Heart left ventricle (tissue), 16 donors: ENCODE measurements around the gene GRIN2A. TPM values are rescaled to one million over a fixed set of nuclear protein-coding genes. Genes with fewer than 3 reads are reported as not detected.

Experiments used
- ATAC-seq, 4 donors: fragments of 200-7000 bp; cut with Tn5 transposase; one replicate each; pipeline ENCODE4 v1.9.1; 2020 to 2022; ENCODE audit warnings: moderate library complexity in 4 of 4, mild to moderate bottlenecking in 3 of 4, moderate number of reproducible peaks in 1 of 4
- DNase-seq, 5 donors: peaks; one replicate each; pipeline ENCODE4 v3.0.0-alpha.2; 2020
- H3K27ac ChIP-seq, 12 donors: fragments of 200-600 bp; sonication (generic) in 4 of 12; one replicate each; pipeline versions ENCODE4 v1.5.0 to v1.8.0; 2016 to 2022; ENCODE audit warnings: mild to moderate bottlenecking in 2 of 12
- H3K27me3 ChIP-seq, 9 donors: fragments of 200-600 bp; sonication (generic) in 2 of 9; one replicate each; pipeline versions ENCODE4 v1.5.1 to v1.8.0; 2016 to 2022; ENCODE audit warnings: mild to moderate bottlenecking in 3 of 9
- H3K36me3 ChIP-seq, 9 donors: fragments of 200-600 bp; sonication (generic) in 2 of 9; one replicate each; pipeline versions ENCODE4 v1.5.0 to v1.8.0; 2018 to 2022; ENCODE audit warnings: mild to moderate bottlenecking in 2 of 9
- H3K4me1 ChIP-seq, 12 donors: fragments of 200-600 bp; sonication (generic) in 4 of 12; one replicate each; pipeline versions ENCODE4 v1.5.0 to v1.8.0; 2016 to 2022; ENCODE audit warnings: mild to moderate bottlenecking in 3 of 12
- H3K4me3 ChIP-seq, 12 donors: fragments of 200-600 bp; sonication (generic) in 4 of 12; one replicate each; pipeline versions ENCODE4 v1.5.0 to v1.8.0; 2017 to 2022; ENCODE audit warnings: mild to moderate bottlenecking in 9 of 12, moderate library complexity in 4 of 12
- H3K9me3 ChIP-seq, 12 donors: fragments of 200-600 bp; sonication (generic) in 4 of 12; one replicate each; pipeline versions ENCODE4 v1.5.0 to v1.8.0; 2016 to 2022; ENCODE audit warnings: mild to moderate bottlenecking in 1 of 12
- CTCF ChIP-seq, 12 donors: fragments of 200-600 bp; sonication (generic) in 4 of 12; IDR thresholded peaks; one replicate each; pipeline versions ENCODE4 v1.5.0 to v1.8.0; 2018 to 2022; ENCODE audit warnings: antibody characterized with exemption in 12 of 12, mild to moderate bottlenecking in 5 of 12
- POLR2A ChIP-seq, 2 donors: fragments of 450-650 bp; IDR thresholded peaks; one replicate each; pipeline ENCODE4 v1.6.1; 2017; ENCODE audit warnings: antibody characterized with exemption in 2 of 2, mild to moderate bottlenecking in 2 of 2, moderate library complexity in 2 of 2
- WGBS, 4 donors: extraction: QIAGEN DNeasy Blood & Tissue Kit in 2 of 4; methylation state at CpG; one replicate each; pipeline versions ENCODE4 v1.1.5 to v1.1.7; 2013 to 2018; 5-methylcytosine and 5-hydroxymethylcytosine counted together
- intact Hi-C, 10 donors: fragments of 100-400 bp; cut with DNase I; formaldehyde crosslinking; loops; one replicate each; pipeline versions ENCODE4 v1.11.1 to v1.14.2; 2022
- polyA plus RNA-seq, 2 donors: library from polyadenylated mRNA; stranded (reverse); fragments of 200-250 nt; gene quantifications; one replicate each; pipeline ENCODE4 v1.2.3, GENCODE V29; 2013
- total RNA-seq, 9 donors: library from RNA; depleted of rRNA in 2 of 9; stranded (reverse); fragments of >200 nt in 2 of 9; fragmentation: NEBNext Ultra II Directional in 3 of 9; extraction: Animal tissue kit (Norgen Biotek cat#: 25700) in 3 of 9; gene quantifications; one replicate each; pipeline versions ENCODE4 v1.1.0 to v1.2.4, GENCODE V29; 2016 to 2023
- donor health status: ischemic (EF 13 %, LVEDD 7.1; RV severe dilation, severe dysfunction).
- donor health status: healthy with polysubstance abuse.
- donor health status: DM: no; HTN: yes; CAD: no.
- donor health status: DM: no; HTN: no; CAD: no.
- donor health status: ischemic (EF 25% LVEDD 6.9; RV normal size, moderate dysfunction).
- donor health status: ischemic (EF 25% LVEDD 5.7; RV mildly dilated, moderate dysfunction).
- donor health status: healthy.
- donor health status: DM: yes; HTN: yes; CAD: no.
- donor health status: ischemic (EF 35%, LVEDD 5.7; RV mildly dilated, moderate dysfunction).
- donor health status: nonischemic (EF 11% LVEDD 7.7; RV severe dilation, severe dysfunction).
- donor health status: DM: yes; HTN: yes; CAD: no.
- donor health status: PGD.
- donor health status: ischemic (EF 29% LVEDD 5.4; RV normal size, mild dysfunction).
- donor health status: nonischemic (EF 23%, LVEDD 6.1; RV moderate dilation, normal function).

GRIN2A gene
- total and polyA plus RNA-seq, 11 donors: 0.01 to 4.6 (median 2.6) TPM

GRCh38 chr16:9850817-9851216, 331.4 kb downstream of the GRIN2A start:
- H3K27me3 ChIP-seq: no peaks in the 10 kb centered on the region
- intact Hi-C loops: no loop called here
- no peak for ATAC-seq
- peaks cover 0 to 4% (median 0%) of the 10 kb centered on the region in 12 donors for H3K9me3 ChIP-seq
- no peak overlapping the region for H3K4me3 ChIP-seq
- H3K36me3 ChIP-seq: no peaks in the 10 kb centered on the region
- no peak for TF ChIP-seq CTCF (IDR thresholded peaks at IDR 0.05)
- no peak for TF ChIP-seq POLR2A (IDR thresholded peaks at IDR 0.05)
- DNase-seq: no peak
- 54 to 65% (median 59%) methylated on average over 9 of the region's 9 CpGs for WGBS, 4 donors
- H3K27ac ChIP-seq: no peak overlapping the region
- peaks cover 0 to 15% (median 7%) of the 10 kb centered on the region in 12 donors for H3K4me1 ChIP-seq

- Histone ChIP-seq H3K9me3 (peaks cover 0 to 4% (median 0%) of the 10 kb centered on the region in 12 donors), H3K4me1 (peaks cover 0 to 9% (median 6%) of the 10 kb centered on the region in 12 donors), H3K4me3 (no peak overlapping the region), H3K27me3 (no peaks in the 10 kb centered on the region), H3K27ac (no peak overlapping the region), H3K36me3 (no peaks in the 10 kb centered on the region)
- 87 to 90% (median 88%) methylated on average over 20 of the region's 20 CpGs for WGBS, 4 donors
- intact Hi-C loops: no loop called here
- no peak for ATAC-seq
- DNase-seq: no peak
- no peak for TF ChIP-seq POLR2A (IDR thresholded peaks at IDR 0.05)
- TF ChIP-seq CTCF (IDR thresholded peaks at IDR 0.05): no peak
These were observed 332.5 kb downstream of the GRIN2A start for GRCh38 chr16:9849697-9850245.

- ATAC-seq (no peak), DNase-seq (no peak)
- no peaks in the 10 kb centered on the region for H3K27me3 ChIP-seq
- WGBS, 4 donors: 86 to 94% (median 90%) methylated on average over 2 of the region's 2 CpGs
- no peak overlapping the region for H3K27ac ChIP-seq
- intact Hi-C loops: no loop called here
- TF ChIP-seq POLR2A (IDR thresholded peaks at IDR 0.05) (no peak), CTCF (IDR thresholded peaks at IDR 0.05) (no peak)
- H3K36me3 ChIP-seq: no peaks in the 10 kb centered on the region
- no peaks in the 10 kb centered on the region for H3K9me3 ChIP-seq
- no peak overlapping the region for H3K4me3 ChIP-seq
- H3K4me1 ChIP-seq: no peaks in the 10 kb centered on the region
These were observed 335.1 kb downstream of the GRIN2A start for GRCh38 chr16:9847146-9847545.

GRCh38 chr16:9846362-9847099, 335.7 kb downstream of the GRIN2A start:
- H3K27me3 ChIP-seq: no peaks in the 10 kb centered on the region
- DNase-seq (no peak), ATAC-seq (no peak)
- no peaks in the 10 kb centered on the region for H3K9me3 ChIP-seq
- no peak overlapping the region for H3K4me3 ChIP-seq
- WGBS, 4 donors: 78 to 88% (median 84%) methylated on average over 2 of the region's 2 CpGs
- no peaks in the 10 kb centered on the region for H3K4me1 ChIP-seq
- TF ChIP-seq POLR2A (IDR thresholded peaks at IDR 0.05): no peak
- TF ChIP-seq CTCF (IDR thresholded peaks at IDR 0.05): no peak
- intact Hi-C loops: no loop called here
- no peaks in the 10 kb centered on the region for H3K36me3 ChIP-seq
- no peak overlapping the region for H3K27ac ChIP-seq
